HepG2 (cell line): ENCODE measurements around the gene GFOD1. TPM values are rescaled to one million over a fixed set of nuclear protein-coding genes. Genes with fewer than 3 reads are reported as not detected.

Source experiments
- ATAC-seq: fragments of 200-7000 bp; cut with Tn5 transposase; 3 replicates; pipeline ENCODE4 v1.9.1; 2020; ENCODE audit warnings: mild to moderate bottlenecking, moderate library complexity
- BruUV-seq: library from RNA; stranded (reverse); fragments of 400-500 nt; replicated peaks from 2 replicates; lab custom pipeline; 2021; lab: Mats Ljungman, UMichigan
- CTCF ChIA-PET: fragments of 300-600 bp; formaldehyde crosslinking; extraction: SDS; loops from one replicate; lab custom pipeline; 2021; ENCODE audit warnings: low total read pairs, inconsistent platforms, low intra/inter-chr PET ratio; lab: Yijun Ruan, JAX
- POLR2A ChIA-PET: fragments of 350-600 bp; sonication (Branson Sonifier 250); formaldehyde crosslinking; loops from one replicate; lab custom pipeline; 2020; ENCODE audit warnings: antibody characterized with exemption, inconsistent platforms; lab: Yijun Ruan, JAX
- DNase-seq: peaks from one replicate; pipeline ENCODE4 v3.0.0-alpha.2; 2015; ENCODE audit warnings: low spot score
- FAIRE-seq: peaks from 3 replicates; lab custom pipeline; 2011; peaks lifted over from hg19 to GRCh38; lab: Jason Lieb, UNC
- H2AFZ ChIP-seq: one replicate; pipeline ENCODE4 v1.6.1; 2011; ENCODE audit warnings: low read length, inconsistent platforms
- H3K27ac ChIP-seq: fragments of 300-600 bp; 3 replicates; pipeline ENCODE4 v1.8.0; 2011; ENCODE audit warnings: mixed run types, mild to moderate bottlenecking, mixed read lengths, low read length, inconsistent platforms; ENCODE audit not compliant: insufficient read depth; ENCODE audit errors: extremely low read length
- H3K27me3 ChIP-seq, 2 experiments: fragments of 200-600 bp in 1 of 2; 2 replicates in 1 of 2; 3 replicates in 1 of 2; pipeline versions ENCODE4 v1.6.0 to v1.8.0; 2011; ENCODE audit warnings: low read length in 2 of 2, mild to moderate bottlenecking in 2 of 2, moderate library complexity in 2 of 2, inconsistent platforms in 1 of 2; ENCODE audit not compliant: insufficient read depth in 2 of 2, control insufficient read depth in 1 of 2
- H3K36me3 ChIP-seq, 2 experiments: fragments of 200-600 bp in 1 of 2; replicated peaks in 1 of 2; 2 replicates in 1 of 2; 3 replicates in 1 of 2; pipeline versions ENCODE4 v1.5.1 to v1.8.0; 2011; ENCODE audit warnings: low read length in 2 of 2, inconsistent platforms in 1 of 2; ENCODE audit not compliant: insufficient read depth in 2 of 2, control insufficient read depth in 1 of 2
- H3K4me1 ChIP-seq: 2 replicates; pipeline ENCODE4 v1.5.1; 2012; ENCODE audit warnings: low read length, inconsistent platforms; ENCODE audit not compliant: insufficient read depth
- H3K4me2 ChIP-seq: 2 replicates; pipeline ENCODE4 v1.6.0; 2011; ENCODE audit warnings: low read depth, low read length, inconsistent platforms
- H3K4me3 ChIP-seq, 3 experiments: fragments of 200-600 bp in 1 of 3; sonication (generic), shearing (Covaris generic) in 1 of 3; replicated peaks in 1 of 3; 2 replicates each; pipeline ENCODE4 v1.5.1; 2011 to 2016; ENCODE audit warnings: low read length in 3 of 3, inconsistent platforms in 2 of 3, low read depth in 2 of 3, mild to moderate bottlenecking in 2 of 3, control low read depth in 1 of 3, mixed read lengths in 1 of 3; ENCODE audit not compliant: insufficient read depth in 1 of 3
- H3K79me2 ChIP-seq: one replicate; pipeline ENCODE4 v1.6.1; 2011; ENCODE audit warnings: low read length, inconsistent platforms; ENCODE audit not compliant: insufficient read depth
- H3K9ac ChIP-seq: 2 replicates; pipeline ENCODE4 v1.6.0; 2011; ENCODE audit warnings: mild to moderate bottlenecking, low read depth, low read length, inconsistent platforms; ENCODE audit not compliant: insufficient read depth
- H3K9me3 ChIP-seq: 2 replicates; pipeline ENCODE4 v1.5.1; 2012; ENCODE audit warnings: mild to moderate bottlenecking, low read length
- H4K20me1 ChIP-seq: 2 replicates; pipeline ENCODE4 v1.6.0; 2011; ENCODE audit warnings: inconsistent platforms, mild to moderate bottlenecking, low read length, moderate library complexity; ENCODE audit not compliant: insufficient read depth
- KAT7 ChIP-seq: IDR thresholded peaks from 2 replicates; pipeline ENCODE4 v1.6.1; 2018; ENCODE audit warnings: borderline replicate concordance, missing compliant biosample characterization
- KDM2A ChIP-seq: sonication (generic); formaldehyde crosslinking; IDR thresholded peaks from 2 replicates; pipeline ENCODE4 v1.4.0; 2020; ENCODE audit warnings: low read depth, missing genetic modification reagents, borderline replicate concordance
- LCORL ChIP-seq, 2 experiments: fragments of 450-650 bp in 1 of 2; sonication (generic) in 1 of 2; formaldehyde crosslinking in 1 of 2; IDR thresholded peaks; 2 replicates each; pipeline versions ENCODE4 v1.5.0 to v1.6.1; 2017 to 2020; ENCODE audit warnings: antibody characterized with exemption in 1 of 2, missing genetic modification reagents in 1 of 2
- MIER3 ChIP-seq: IDR thresholded peaks from 2 replicates; pipeline ENCODE4 v1.6.1; 2016; ENCODE audit warnings: missing compliant biosample characterization, borderline replicate concordance
- MYC ChIP-seq: sonication (generic); formaldehyde crosslinking; IDR thresholded peaks from 2 replicates; pipeline ENCODE4 v1.9.0; 2021; ENCODE audit warnings: missing genetic modification reagents, borderline replicate concordance
- NR0B2 ChIP-seq: sonication (generic); formaldehyde crosslinking; IDR thresholded peaks from 2 replicates; pipeline ENCODE4 v1.4.0; 2020; ENCODE audit warnings: mild to moderate bottlenecking, missing genetic modification reagents
- SALL2 ChIP-seq: sonication (generic); formaldehyde crosslinking; IDR thresholded peaks from 2 replicates; pipeline ENCODE4 v1.8.1; 2023; ENCODE audit warnings: mild to moderate bottlenecking, missing genetic modification reagents, inconsistent platforms
- TGIF2 ChIP-seq: IDR thresholded peaks from 2 replicates; pipeline ENCODE4 v1.6.1; 2016; ENCODE audit warnings: control low read depth, missing compliant biosample characterization
- ZBTB21 ChIP-seq: sonication (generic); formaldehyde crosslinking; IDR thresholded peaks from 2 replicates; pipeline ENCODE4 v1.4.0; 2020; ENCODE audit warnings: missing genetic modification reagents
- ZBTB42 ChIP-seq: sonication (generic); formaldehyde crosslinking; IDR thresholded peaks from 2 replicates; pipeline ENCODE4 v1.5.0; 2020; ENCODE audit warnings: mild to moderate bottlenecking, missing genetic modification reagents
- ZFP91 ChIP-seq: sonication (generic); formaldehyde crosslinking; IDR thresholded peaks from 2 replicates; pipeline ENCODE4 v1.9.0; 2022; ENCODE audit warnings: missing genetic modification reagents, mild to moderate bottlenecking, borderline replicate concordance
- ZNF777 ChIP-seq: sonication (generic); formaldehyde crosslinking; IDR thresholded peaks from 2 replicates; pipeline ENCODE4 v1.4.0; 2020; ENCODE audit warnings: missing genetic modification reagents
- WGBS: methylation state at CpG from one replicate; pipeline ENCODE4 v1.1.6; 2017; ENCODE audit warnings: low lambda C conversion rate; 5-methylcytosine and 5-hydroxymethylcytosine counted together
- in situ Hi-C: cut with HindIII; loops from 2 replicates; pipeline ENCODE4 v1.10.0; 2017; ENCODE audit warnings: low pct_unique_long_range_greater_than_20kb; ENCODE audit not compliant: extremely low pct_ligation_motif_present
- intact Hi-C: fragments of 100-400 bp; cut with micrococcal nuclease; formaldehyde crosslinking; loops from one replicate; pipeline ENCODE4 v1.10.0; 2022; ENCODE audit not compliant: unreplicated experiment
- polyA plus RNA-seq, 8 experiments: library from polyadenylated mRNA; depleted of rRNA in 3 of 8; stranded (reverse) in 7 of 8; unstranded in 1 of 8; fragments of >200 nt; fragmentation: Illumina TruSeq in 4 of 8; extraction: Trizol in 4 of 8; gene quantifications; 2 replicates each; pipeline versions ENCODE4 v1.2.1 to v1.2.3, GENCODE V29; 2011 to 2016; ENCODE audit warnings: low read depth in 4 of 8, missing spikeins in 1 of 8, mixed read lengths in 1 of 8; ENCODE audit not compliant: insufficient read depth in 1 of 8
- total RNA-seq, 5 experiments: library from RNA; depleted of rRNA; stranded (reverse); fragments of >200 nt; fragmentation: Illumina TruSeq; extraction: Trizol; gene quantifications; 2 replicates each; pipeline ENCODE4 v1.2.3, GENCODE V29; 2016; ENCODE audit warnings: low read depth in 1 of 5
- TF ChIP-seq, protein P1 (sequence below): sonication (generic); formaldehyde crosslinking; IDR thresholded peaks from 2 replicates; pipeline ENCODE4 v1.5.0; 2020; ENCODE audit warnings: mild to moderate bottlenecking, missing genetic modification reagents, borderline replicate concordance

The GFOD1 gene
- total and polyA plus RNA-seq, 2 of the 13 experiments (the other 11 are each of a cell fraction or from before 2014, with no cell fraction given), result 1.9 to 6.4 TPM

DNA sequence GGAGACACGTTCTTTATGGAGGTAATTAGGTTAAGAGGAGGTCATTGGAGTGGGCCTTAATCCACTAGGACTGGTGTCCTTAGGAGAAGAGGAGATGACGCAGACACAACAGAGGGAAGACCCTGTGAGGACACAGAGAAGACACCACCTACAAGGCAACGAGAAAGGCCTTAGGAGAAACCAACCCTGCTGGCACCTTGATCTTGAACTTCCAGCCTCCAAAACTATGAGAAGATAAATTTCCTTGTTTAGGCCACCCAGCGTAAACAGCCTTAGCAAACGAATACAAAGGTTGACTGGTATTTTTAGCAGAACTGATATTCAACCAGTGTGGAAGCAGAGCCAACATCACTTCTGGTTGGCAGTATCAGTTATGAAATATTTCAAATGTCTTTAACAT lies 75.2 kb downstream of the GFOD1 start (continued):
- TF ChIP-seq, protein P1, sequence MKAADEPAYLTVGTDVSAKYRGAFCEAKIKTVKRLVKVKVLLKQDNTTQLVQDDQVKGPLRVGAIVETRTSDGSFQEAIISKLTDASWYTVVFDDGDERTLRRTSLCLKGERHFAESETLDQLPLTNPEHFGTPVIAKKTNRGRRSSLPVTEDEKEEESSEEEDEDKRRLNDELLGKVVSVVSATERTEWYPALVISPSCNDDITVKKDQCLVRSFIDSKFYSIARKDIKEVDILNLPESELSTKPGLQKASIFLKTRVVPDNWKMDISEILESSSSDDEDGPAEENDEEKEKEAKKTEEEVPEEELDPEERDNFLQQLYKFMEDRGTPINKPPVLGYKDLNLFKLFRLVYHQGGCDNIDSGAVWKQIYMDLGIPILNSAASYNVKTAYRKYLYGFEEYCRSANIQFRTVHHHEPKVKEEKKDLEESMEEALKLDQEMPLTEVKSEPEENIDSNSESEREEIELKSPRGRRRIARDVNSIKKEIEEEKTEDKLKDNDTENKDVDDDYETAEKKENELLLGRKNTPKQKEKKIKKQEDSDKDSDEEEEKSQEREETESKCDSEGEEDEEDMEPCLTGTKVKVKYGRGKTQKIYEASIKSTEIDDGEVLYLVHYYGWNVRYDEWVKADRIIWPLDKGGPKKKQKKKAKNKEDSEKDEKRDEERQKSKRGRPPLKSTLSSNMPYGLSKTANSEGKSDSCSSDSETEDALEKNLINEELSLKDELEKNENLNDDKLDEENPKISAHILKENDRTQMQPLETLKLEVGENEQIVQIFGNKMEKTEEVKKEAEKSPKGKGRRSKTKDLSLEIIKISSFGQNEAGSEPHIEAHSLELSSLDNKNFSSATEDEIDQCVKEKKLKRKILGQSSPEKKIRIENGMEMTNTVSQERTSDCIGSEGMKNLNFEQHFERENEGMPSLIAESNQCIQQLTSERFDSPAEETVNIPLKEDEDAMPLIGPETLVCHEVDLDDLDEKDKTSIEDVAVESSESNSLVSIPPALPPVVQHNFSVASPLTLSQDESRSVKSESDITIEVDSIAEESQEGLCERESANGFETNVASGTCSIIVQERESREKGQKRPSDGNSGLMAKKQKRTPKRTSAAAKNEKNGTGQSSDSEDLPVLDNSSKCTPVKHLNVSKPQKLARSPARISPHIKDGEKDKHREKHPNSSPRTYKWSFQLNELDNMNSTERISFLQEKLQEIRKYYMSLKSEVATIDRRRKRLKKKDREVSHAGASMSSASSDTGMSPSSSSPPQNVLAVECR (CRISPR knock-in tag), result 0 out of 2 replicates have a peak, but pooled peaks have one; percentile 36
- no peak for TF ChIP-seq ZBTB42
- TF ChIP-seq KAT7 (CRISPR knock-in tag), result no peak
- no peak for TF ChIP-seq ZBTB21 (CRISPR knock-in tag)
- TF ChIP-seq SALL2 (CRISPR knock-in tag), result 0 out of 2 replicates have a peak, but pooled peaks have one; percentile 63
- TF ChIP-seq ZNF777 (CRISPR knock-in tag), result no peak

GRCh38 chr6:13411484-13411883 lies 75.9 kb downstream of the GFOD1 start:
- Histone ChIP-seq H3K9ac (no peak overlapping the region), H3K4me3 (no peak overlapping the region), H2AFZ (no peak overlapping the region), H4K20me1 (no peaks in the 10 kb centered on the region), H3K4me1 (peaks cover 85% of the 10 kb centered on the region), H3K9me3 (no peaks in the 10 kb centered on the region), H3K27me3 (no peaks in the 10 kb centered on the region), H3K79me2 (no peaks in the 10 kb centered on the region), H3K36me3 (no peaks in the 10 kb centered on the region), H3K4me2 (no peak overlapping the region), H3K27ac (peak overlapping the region; percentile 58)
- intact Hi-C loops (no loop called here), in situ Hi-C loops (loop anchor here (5.0 kb wide), 1 partner anchor 71 kb away; no protein-coding TSS in a partner anchor)
- no TSS peak for BruUV-seq
- FAIRE-seq (no peak), ATAC-seq (no peak), DNase-seq (no peak)
- ChIA-PET CTCF (no interaction called here), POLR2A (interaction anchor here (1.3 to 3.2 kb wide), 5 partner anchors 74 to 204 kb away, joined by 4 to 25 read pairs (median 4); partner anchors contain the start of genes GFOD1, NOL7, SIRT5 and TBC1D7)
- 93% methylated on average over 8 of the region's 8 CpGs for WGBS
- TF ChIP-seq MIER3 (CRISPR knock-in tag) (no peak), LCORL (IDR thresholded peaks at IDR 0.05) (no peak), LCORL (CRISPR knock-in tag; IDR thresholded peaks at IDR 0.05) (0 out of 2 replicates have a peak, but pooled peaks have one; percentile 3), MYC (0 out of 2 replicates have a peak, but pooled peaks have one; percentile 24), TGIF2 (no peak), ZFP91 (CRISPR knock-in tag) (0 out of 2 replicates have a peak, but pooled peaks have one; percentile 31), KDM2A (CRISPR knock-in tag) (no peak), NR0B2 (0 out of 2 replicates have a peak, but pooled peaks have one; percentile 27)
